GM12801 (cell line): ENCODE measurements around the gene LIN9.

ENCODE experiments used
- TF ChIP-seq, protein P1 (sequence below): IDR thresholded peaks from one replicate; pipeline ENCODE4 v1.5.1; 2011; ENCODE audit warnings: control low read depth; ENCODE audit not compliant: insufficient read length; ENCODE audit errors: extremely low read depth

The LIN9 gene

DNA sequence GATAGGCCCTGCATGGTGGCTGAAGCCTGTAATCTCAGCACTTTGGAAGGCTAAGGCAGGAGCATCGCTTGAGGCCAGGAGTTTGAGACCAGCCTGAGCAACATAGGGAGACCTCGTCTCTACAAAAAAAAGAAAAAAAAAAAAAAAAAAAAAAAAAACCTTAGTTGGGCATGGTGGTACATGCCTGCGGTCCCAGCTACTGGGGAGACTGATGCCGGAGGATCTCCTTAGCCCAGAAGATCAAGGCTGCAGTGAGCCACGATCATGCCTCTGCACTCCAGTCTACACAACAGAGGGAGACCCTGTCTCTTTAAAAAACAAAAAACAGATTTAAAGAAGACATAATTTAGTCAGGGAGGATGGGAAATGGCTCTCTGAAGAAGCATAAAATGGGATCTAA, 3.8 kb downstream of the LIN9 start:
- TF ChIP-seq, protein P1, sequence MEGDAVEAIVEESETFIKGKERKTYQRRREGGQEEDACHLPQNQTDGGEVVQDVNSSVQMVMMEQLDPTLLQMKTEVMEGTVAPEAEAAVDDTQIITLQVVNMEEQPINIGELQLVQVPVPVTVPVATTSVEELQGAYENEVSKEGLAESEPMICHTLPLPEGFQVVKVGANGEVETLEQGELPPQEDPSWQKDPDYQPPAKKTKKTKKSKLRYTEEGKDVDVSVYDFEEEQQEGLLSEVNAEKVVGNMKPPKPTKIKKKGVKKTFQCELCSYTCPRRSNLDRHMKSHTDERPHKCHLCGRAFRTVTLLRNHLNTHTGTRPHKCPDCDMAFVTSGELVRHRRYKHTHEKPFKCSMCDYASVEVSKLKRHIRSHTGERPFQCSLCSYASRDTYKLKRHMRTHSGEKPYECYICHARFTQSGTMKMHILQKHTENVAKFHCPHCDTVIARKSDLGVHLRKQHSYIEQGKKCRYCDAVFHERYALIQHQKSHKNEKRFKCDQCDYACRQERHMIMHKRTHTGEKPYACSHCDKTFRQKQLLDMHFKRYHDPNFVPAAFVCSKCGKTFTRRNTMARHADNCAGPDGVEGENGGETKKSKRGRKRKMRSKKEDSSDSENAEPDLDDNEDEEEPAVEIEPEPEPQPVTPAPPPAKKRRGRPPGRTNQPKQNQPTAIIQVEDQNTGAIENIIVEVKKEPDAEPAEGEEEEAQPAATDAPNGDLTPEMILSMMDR, result no peak

DNA sequence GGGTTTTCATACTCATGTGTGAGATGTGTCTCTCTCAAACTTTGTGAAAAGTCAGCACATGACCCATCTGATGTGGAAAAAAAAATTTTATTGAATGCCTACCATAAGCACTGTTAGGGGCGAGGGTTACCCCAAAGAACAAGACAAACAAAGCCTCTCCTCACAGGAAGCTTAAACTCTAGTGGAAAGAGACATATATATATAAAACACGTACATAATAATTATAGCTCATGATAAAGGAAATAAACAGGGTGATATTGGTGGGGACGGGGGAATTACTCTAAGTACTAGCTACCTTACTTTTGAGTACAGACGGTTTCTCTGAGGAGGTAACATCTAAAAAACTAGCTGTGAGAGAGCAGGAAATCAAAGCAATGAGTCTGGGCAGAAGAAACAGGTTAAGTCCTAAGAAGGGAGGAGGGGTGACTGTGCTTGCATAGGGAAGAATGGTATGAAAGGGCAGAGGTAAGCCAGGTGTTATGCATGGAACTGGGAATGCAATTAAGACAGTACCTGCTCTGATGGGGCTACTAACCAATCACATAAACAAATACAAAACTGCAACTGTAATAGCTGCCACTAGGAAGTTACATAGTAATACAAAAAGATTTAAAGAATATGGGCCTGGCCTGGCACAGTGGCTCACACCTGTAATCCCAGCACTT, 4.5 kb downstream of the LIN9 start:
- TF ChIP-seq, protein P1, result no peak

DNA sequence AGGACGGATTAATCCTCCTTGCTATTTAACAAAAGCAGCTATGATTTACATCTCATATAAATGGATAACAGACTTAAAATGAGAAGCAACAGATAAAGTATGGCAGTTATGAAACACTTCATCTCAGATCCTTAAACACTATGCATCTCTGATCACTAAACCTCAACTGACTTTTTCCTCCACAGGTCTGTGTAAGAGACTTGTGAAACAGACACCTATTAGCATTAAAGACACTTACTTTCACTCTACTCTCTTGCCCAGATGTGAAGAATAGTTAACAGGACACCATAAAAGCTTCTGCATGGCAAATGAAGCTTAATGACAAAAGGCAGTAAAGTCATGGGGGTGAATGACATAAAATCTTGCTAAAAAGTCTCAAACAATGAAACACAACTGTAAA, 6.2 kb downstream of the LIN9 start:
- TF ChIP-seq, protein P1, result no peak

DNA sequence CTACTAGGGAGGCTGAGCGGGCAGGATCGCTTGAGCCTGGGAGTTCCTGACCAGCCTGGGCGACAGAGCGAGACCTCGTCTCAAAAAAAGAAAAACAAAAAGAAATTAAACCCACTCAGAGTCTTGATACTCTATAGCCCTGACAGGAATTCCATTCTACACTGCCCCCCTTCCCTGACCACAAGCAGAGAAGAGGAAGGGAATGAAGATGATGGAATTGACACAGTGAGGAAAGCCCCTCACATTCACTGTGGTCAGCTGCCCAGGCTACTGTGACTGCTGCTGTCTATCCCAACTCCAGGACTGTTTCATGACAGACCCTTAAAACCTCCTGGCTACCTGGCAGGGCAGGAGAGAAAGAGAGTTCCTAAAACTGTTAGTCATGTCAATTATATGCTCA, 12.1 kb downstream of the LIN9 start:
- TF ChIP-seq, protein P1, result no peak

- TF ChIP-seq, protein P1, result no peak
Observed at GRCh38 chr1:226293553-226293920, 15.4 kb downstream of the LIN9 start.

GRCh38 chr1:226292874-226293552, 16.0 kb downstream of the LIN9 start:
- TF ChIP-seq, protein P1, result no peak

GRCh38 chr1:226287587-226287986, 21.4 kb downstream of the LIN9 start:
- TF ChIP-seq, protein P1, result no peak
